ENCODE measurements around the gene PTPRN2.

Gene PTPRN2

DNA sequence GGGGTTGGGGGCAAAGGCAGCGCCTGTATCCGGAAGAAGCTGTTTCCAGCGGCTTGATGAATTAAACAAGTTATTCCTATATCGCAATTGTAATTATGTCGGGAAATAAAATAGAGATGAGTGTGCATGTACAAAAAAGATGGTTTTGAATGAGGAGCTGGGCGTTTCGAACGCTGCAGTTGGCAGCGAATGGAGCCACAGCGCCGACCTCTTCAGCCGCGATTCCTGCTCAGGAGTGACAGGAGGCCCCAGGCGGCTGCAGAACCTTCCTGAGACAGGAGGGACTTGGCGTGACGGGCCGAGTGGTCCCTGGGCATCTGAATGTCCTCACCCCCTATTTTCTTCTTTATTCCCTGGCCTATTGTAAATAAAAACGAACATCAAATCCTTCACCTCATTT is 1065.9 kb downstream of the PTPRN2 start:
- FAIRE-seq: no peak

DNA sequence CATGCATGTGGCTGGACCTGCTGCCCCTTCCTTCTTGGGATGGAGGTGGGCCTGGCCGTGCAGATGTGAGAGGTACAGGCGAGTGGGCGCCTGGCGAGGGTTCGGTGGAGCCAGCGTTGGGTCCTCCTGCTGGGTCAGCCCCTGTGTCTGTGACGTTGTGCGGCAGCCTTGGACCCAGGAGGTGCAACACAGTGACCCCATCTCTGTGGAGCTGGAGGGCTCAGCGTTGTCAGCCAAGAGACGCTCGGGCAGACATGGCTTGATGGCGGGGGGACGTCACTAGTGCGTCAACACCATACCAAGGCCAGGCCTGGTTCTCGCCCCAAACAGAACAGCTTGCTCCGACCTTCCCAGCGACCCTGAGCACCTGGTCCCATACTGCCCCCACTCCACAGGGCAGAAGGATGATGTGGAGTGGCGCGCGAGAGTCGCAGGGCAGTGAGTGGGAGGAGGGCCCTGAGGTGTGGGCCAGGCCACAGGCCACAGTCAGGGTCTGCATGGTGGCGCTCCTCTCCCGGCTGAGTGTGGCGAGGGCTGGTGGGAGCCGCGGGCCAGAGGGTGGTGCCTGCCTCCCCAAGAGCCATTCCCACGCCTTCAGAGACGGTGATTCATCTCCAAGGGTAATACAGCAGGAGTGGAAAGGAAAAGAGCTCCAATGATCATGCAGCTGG is 1066.4 kb downstream of the PTPRN2 start:
- FAIRE-seq: no peak

DNA sequence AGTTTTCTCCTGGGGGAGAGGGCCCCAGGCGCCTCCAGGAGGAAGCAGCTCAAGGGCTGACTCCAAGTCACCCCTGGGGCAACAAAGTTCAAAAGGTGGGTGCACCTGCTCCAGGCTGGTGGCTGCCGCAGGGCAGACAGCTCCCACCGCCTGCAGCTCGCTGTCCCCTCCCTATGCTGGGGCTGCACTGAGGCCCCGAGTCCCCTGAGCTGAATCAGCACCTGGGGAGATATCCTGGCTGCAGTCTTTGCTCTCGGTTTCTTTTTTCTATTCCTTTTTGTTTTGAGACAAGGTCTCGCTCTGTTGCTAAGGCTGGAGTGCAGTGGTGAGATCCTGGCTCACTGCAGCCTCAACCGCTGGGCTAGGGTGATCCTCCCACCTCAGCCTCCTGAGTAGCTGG is 1067.4 kb downstream of the PTPRN2 start:
- no peak for FAIRE-seq

DNA sequence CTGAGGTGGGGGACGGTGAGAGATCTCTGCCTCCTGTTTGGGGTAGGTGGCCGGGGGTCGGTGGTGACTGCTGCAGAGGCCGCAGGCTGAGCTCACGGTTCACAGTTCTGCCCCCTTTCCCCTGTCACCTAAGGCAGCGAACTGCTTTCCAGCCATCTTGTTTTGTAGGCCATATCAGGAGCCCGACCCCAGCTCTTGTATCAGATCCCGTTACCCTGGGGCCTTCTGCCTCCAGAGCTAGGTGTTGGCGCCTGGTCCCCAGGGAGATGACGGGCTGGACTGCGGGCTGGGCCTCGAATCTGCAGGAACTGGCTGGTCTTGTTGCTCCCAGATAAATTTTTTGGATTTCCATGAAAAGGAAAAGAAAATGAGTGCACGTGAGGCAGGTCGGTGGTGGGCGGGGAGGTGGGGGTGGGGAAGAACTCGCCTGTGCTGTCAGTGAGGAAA is 1067.8 kb downstream of the PTPRN2 start:
- no peak for FAIRE-seq

DNA sequence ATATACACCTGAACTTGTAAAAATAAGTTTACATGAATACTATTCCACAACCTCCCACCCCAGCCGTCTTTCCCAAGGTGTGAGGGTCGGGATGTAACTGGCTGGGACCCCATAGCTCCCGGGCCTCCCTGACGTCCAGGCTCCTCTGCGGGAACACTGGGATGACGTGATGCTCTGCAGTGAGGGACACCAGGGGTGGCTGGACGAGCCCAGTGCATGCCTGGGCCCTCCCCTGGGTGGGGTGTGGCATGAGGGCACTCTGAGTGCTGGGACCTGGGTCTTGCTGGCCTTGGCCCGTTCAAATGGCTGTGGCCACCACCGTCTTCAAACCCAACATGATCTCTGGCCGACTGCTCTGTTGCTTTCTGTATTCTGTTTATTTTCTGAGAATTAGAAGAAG is 1068.4 kb downstream of the PTPRN2 start:
- no peak for FAIRE-seq

DNA sequence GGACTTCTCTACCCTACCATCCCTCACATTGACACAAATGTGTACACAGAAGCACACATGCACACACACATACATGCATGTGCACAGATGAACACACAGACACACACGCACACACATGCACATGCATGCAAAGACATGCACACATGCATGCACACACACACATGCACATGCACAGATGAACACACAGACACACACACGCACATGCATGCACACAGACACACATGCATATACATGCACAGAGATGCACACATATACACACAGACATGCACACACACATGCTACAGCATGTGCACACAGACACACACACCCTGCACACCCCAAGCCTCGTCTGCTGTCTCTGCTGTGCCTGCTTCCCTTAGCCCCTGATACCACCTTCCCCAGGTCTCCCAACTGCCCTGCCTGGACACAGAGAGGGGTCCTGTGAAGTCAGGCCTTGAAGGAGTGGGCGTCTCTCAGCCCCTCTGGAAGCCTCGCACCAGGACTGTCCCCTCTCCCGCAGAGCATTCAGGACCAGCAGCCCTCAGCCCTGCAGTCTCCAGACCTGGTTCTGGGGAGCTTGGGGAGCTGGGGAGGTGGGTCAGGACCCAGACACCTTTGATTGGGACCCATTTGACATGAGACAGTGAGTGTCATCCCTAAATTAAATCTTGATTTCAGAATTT is 1069.0 kb downstream of the PTPRN2 start:
- FAIRE-seq: no peak

DNA sequence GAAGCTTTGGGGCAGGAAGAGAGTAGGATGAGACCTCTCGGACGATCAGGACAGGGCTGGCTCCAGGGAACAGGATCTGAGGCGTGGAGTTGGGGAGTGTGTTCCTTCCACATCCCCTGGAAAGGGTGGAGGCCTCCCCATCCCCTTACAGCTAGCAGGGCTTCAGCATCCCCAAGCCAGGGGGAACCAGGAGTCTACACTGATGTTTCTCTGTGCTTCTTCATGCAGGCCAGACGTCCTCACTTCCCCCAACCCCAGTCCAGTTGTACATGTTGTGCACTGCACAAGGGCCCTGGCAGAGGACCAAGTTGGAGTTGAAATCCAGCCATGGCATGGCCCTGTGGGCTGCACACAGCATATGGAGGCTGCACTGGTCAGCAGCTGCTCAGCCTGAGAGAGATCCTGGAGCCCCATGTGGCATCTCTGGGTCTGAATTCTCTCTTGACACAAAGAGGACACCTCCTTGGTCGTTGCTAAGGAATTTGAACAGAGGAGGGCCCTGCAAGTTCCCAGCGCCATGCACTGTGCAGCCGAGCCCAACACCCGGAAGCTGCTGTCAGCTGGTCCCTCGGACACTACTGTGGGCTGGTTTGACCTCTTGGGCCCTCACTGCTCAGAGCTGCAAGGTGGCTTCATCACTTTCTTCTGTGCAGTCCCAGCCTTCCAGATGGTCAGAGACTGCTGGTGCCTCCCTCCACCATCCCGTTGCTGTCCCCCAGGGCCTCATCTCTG is 1069.7 kb downstream of the PTPRN2 start:
- no peak for FAIRE-seq

DNA sequence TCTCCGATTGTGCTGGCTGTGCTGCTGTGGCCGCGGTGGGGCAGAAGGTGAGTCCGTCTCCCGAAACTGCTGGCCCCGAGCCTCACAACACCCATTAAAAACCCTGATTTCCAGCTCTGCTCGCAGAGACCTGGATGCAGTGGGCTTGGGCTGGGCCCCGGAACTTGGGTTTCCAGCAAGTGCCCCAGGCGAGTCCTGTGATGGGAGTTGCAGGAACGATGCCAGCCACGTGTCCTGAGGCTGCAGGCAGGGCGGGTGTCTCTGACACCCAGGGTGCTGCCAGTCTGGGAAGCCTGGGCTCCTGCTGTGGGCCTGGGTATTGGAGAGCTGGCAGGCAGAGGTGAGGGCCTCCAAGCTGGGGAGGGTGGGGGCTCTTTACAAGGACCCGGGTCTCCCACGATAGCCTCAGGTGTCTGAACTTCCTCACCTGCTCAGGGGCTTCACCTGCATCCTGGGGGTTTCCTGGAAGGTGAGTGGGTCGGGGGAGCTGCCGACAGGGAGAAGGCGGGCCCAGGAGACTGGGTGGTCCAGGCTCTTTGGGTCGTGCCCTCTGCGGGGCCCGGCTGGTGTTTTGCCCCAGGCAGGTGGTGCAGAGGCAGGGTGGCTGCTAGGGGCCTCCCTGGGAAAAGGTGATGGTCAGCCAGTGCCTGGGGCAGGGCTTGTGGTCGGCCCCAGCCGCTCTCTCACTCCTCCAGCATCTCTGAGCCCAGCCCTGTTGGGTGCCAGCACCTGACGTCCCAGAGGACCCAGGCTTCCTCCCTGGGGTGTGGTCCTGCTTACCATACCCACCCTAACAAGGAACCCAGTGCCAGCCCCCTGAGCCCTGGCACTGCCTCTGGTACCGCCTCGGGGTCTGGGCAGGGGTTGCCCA is 1070.5 kb downstream of the PTPRN2 start:
- FAIRE-seq: no peak

DNA sequence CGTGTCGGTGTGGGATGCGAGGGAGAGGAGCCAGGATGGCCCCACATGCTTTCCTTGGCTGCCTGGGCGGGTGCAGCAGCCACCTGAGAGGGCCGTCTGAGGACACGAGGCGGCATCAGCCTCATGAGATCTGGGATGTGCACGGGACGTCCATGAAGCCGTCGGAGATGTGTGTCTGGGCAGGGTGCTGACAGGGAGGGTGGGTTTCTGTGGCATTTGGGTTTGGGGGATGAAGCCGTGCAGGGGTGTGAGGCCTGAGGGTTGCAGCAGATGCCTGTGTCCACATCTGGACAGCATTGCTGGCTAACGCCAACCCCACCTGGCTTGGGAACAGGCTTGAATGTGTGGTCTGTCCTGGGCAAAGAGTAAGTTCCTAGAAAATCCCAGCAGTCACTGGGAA is 1071.3 kb downstream of the PTPRN2 start:
- FAIRE-seq: no peak

DNA sequence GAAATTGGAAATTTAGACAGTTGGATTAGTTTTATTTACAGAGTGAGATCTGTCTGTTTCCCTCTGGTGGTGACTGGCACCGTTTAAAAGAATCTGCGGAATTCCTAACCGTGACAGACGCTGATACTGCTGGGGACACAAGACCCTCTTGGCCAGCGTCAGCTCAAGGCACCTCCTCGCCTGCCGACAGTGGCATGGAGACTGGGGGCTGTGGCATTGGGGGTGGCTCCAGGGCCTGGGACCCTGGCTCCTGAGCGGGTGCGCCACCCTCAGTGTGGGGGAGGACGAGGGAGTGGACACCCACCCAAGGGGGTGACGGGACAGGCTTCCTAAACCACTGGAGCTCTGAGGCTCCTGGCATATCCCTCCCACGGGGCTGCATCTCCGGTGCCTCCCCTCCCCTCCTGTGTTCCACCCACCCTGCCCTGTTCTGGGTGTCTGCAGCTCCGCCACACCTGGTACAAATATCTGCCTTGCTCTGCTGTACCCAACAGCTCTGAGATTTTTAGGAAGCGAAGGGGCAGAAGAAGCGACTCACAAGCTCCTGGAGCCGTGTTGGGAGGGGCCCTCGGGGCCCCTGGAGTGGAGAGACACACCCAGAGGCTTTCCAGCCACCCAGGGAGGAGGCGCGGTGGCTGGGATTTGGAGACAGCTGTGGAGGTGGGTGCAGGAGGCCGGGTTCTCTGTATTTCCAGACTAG is 1072.1 kb downstream of the PTPRN2 start:
- FAIRE-seq: no peak

DNA sequence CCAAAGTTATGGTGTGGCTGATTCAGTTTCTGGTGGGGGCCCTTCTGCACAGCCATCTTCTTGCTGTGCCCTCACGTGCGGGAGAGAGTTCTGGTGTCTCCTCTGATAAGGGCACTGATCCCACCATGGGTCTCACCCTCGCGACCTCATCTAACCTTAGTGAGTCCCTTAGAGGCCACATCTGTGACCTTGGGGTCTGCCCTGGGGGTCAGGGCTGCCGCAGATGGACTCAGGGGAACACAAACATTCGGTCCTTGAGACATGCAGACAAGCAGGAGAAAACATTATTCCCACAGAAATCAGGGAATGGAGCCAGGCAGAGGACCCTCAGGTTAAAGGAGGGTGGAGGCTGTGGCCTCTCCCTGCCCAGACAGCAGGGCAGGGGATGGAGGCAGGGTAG is 1072.9 kb downstream of the PTPRN2 start:
- no peak for FAIRE-seq

DNA sequence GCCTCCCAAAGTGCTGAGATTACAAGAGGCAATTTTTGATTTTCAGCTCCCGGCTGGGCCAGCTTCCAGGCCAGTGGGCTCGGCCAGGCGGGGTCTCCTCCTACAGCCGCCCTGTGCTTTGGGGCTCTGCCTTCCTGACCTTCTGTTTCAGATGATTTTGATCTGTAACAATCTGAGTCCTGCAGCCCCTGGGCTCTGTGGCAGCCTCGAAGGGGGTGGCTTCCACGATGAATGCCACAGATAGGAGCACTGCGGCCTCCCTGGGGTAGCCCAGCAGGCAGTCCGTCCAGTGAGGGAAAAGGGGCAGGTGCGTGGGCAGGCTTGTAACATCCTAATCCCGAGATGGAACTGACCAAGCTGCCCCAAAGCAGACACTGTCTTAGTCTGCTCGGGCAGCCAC is 1073.3 kb downstream of the PTPRN2 start:
- no peak for FAIRE-seq

DNA sequence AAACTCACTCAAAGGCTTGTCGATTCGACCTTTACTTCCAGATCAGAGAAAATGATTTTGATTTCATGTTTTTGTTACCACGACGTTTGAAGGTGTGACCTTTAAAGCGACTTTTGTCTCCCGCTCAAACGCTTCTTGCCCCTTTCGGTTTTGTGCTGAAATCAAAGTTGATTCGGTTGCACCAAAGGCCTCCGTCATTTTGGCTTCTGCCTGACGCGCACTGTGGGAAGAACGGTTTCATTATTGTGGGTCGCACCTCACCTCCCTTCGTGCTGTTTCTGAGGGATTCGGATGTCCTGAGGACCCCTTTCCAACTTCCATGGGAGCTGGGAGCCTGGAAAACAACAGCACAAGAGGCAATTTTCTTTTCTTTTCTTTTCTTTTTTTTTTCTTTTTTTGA is 1073.9 kb downstream of the PTPRN2 start:
- FAIRE-seq: no peak

DNA sequence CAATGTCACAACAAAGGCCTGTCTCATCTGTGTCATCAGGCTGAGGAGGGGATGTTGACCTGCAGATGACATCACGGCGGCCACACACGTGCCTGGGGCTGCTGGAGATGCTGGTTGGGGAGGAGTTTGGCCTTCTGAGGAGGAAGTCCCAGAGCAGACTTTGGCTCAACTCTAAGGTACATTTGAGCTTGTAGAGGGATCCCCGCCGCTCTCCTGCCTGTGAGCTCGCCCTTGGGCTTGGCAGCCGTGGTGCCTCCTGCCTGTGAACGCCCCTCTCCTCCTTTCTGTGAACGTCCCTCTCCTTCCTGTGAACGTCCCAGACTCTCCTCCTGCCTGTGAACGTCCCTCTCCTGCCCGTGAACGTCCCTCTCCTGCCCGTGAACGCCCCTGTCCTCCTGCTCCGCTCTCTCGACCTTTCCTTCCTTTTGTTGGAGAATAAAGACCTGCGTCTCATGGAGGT is 1074.4 kb downstream of the PTPRN2 start:
- no peak for FAIRE-seq

DNA sequence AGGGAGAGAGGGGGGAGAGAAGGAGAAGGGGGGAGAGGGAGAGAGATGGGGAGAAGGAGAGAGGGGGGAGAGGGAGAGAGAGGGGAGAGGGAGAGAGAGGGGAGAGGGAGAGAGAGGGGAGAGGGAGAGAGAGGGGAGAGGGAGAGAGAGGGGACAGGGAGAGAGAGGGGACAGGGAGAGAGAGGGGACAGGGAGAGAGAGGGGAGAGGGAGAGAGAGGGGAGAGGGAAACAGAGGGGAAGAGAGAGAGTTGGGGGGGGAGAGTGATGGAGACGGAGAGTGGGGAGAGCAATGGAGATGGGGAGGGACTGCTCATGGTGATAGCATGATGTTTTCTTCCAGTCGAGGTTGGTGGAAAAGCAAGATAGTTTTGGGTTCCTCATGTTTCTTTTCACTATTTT is 1078.4 kb downstream of the PTPRN2 start:
- no peak for FAIRE-seq

DNA sequence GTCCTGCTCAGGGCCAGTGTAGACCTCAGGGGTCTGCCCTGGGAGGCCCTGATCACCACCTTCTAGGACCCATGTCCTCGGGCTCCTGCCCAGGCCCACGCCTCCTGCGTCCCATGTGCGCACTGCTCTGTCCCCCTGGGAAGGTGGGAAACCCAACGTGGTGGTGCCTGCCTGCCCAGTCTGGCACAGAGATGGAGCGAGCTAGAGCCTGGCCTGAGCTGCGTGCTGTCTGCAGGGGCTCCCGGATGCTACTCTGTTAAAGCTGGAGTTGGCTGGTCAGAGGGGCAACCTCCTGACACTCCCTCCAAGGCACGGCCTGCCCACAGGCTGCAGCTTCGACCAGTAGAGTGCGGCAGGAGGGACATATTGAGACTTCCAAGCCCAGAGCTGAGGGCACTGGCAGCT is 1079.1 kb downstream of the PTPRN2 start:
- no peak for FAIRE-seq

DNA sequence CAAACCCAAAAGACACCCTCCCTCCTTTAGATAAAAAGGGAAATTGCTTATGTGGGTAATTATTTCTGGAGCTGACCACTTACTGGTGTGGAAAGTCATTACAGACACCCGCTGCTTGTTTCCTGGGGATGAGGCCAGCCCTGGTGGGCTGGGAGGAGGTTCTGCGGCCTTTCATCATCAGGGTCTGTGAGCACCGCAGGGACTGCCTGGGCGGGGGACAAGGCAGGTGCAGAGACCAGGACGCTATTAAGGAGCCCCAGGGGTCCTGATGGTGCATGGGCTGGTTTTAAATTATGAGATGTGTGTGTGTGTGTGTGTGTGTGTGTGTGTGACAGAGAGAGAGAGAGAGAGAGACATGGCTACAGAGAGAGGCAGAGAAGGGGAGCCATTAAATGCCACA is 1079.6 kb downstream of the PTPRN2 start:
- no peak for FAIRE-seq

DNA sequence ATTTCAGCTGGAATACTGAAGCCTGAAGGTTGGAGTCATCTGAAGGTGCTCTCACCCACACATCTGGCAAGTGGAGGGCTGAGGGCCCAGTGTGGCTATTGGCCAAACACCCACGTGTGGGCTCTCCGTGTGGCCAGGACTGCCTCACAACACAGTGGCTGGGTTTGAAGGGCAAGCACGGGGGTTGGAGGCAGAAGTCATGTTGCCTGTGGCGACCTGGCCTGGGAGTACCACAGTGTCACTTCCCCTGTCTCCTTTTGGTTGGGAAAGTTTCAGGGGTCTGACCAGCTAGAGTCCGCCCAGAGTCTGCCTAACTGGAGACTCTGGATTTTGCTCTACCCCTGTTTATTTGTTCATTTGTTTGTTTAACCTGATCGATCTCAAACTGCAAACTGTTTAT is 1081.4 kb downstream of the PTPRN2 start:
- FAIRE-seq: no peak

DNA sequence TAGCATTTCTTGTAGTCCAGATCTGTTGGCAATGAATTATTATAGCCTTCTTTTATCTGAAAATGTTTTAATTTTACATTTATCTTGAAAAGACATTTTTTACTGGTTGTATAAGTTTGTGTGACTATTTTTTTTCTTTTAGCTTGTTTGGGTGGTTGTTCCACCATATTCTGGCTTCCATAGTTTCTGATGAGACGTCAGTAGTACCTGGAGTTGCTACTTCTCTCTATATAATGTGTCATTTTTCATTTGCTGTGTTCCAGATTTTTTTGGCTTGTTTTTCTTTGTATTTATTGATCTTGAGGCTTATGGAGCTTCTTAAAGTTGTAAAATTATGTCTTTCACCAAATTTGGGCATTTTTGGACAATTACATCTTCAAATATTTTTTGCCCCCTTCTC is 1082.0 kb downstream of the PTPRN2 start:
- no peak for FAIRE-seq

DNA sequence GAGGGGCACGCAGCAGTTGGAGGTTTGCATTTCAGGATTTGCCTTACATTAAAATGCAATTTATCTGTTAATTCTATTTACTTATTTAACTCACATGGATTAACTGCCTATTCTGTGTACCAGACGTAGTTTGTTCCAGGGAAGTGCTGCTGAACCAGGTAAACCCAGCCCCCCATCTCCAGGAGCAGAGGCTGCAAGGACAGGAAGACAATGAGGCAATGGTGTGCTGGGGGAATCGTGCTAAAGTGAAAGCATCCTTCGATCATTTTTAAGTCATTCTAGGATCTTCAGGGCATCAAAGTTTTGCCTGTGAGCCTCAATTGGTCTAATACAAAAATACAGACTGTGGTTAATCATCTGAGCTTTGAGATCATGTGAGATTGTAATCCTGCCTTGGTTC is 1084.4 kb downstream of the PTPRN2 start:
- FAIRE-seq: no peak

DNA sequence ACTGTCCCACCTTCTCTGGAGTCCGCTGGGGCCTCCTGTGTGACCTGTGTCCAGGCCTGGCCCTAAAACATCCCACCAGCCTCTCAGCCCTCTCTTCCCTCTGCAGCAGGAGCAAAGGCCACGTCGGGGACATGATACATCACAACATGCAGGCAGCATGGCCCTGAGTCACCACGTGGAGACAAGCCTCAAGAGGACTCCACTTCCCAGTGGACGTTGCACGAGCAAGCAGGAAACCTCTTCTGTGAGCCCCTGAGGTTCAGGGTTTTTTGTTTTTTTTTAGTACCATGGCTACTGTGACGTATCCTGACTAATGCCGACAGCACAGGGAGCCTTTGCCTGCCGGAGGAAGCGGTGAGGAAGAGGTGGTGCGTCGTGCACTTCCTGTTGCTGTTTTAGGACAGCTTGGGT is 1084.9 kb downstream of the PTPRN2 start:
- FAIRE-seq: no peak

DNA sequence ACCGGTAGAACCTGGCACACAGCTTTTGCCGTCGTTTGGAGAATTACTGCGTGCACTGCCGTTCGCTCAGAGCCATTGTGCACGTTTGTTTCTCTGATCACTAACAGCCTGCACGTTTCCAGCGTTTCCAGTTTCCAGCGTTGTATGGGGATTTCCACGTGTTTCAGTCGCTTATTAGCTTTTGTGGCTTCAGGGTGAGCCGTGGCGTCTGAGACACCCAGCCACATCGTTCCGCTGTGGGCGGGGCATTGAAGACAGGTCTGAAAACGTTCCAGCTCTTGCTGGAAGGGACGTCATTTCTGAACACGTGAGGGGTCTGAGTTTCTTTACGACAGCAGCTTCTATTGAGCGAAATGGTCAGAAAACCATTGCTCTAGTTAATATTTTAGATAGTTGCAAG is 1086.0 kb downstream of the PTPRN2 start:
- no peak for FAIRE-seq

Measured in islet of Langerhans (tissue), 1 donor.